Measurements from ENCODE around the gene REELD1.
A peak's percentile ranks its signal among the peaks of the same experiment; 100 is the strongest.

Gene REELD1

GRCh38 chr4:146271466-146271865 lies 57.1 kb downstream of the REELD1 start:
- no peak for DNase-seq

DNA sequence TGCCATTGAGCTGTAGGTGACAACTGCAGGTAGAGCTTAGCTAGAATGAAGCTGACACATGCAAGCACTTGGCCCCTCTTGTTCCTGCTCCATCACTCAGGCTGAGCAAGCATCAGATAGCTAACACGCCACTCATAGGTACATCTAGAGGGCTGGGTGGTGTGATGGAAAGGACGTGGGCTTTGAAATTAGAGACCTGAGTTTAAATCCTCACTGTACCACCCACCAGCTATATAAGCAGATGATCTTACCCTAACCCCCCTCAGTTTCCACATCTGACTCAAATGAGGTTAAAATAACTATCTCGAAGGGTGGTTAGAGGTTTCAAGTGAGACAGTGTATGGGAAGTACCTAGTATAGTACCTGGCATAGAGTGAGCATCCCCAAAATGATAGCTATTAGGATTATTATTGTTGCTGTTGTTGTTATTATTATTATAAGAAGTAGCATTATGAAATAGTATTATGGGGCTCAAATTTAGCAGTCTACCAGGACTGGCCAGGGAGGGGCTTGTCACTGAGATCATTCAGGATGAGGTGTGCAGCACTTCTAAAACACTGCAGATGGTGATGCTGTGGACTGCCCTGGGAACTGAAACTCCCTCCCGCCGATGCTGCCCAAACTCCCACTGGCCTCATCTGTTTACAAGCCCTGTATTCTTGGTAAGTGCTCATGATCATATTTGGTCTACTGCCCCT lies 59.0 kb downstream of the REELD1 start:
- peak in 1 of 2 experiments; percentile 25 for DNase-seq

GRCh38 chr4:146274774-146275173 lies 60.4 kb downstream of the REELD1 start:
- DNase-seq: no peak

DNA sequence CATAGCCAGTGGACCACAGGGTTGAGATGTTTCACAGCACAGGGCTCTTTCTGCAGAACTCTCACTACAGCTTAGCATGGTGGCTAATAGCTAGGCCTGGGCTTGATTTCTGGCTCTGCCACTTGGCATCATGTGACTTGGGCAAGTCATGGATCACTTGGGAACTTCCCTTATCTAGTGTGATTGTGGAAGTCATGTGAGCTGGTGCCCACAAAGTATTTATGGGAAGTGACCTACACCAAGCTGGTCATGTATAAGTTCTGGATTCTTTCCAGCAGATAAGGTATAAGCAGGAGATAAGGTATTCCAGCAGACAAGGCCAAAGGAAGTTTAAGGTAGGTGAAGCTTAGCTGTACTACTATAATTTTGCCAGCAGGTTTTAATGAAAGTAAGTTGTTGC lies 61.0 kb downstream of the REELD1 start:
- DNase-seq: no peak

GRCh38 chr4:146278986-146279385 lies 64.6 kb downstream of the REELD1 start:
- no peak for DNase-seq

All from activated T-cell treated with anti-CD3 and anti-CD28 coated beads, Interleukin-2, amount 50 U/mL, for 48 hours (primary cell).